Naive B cell (primary cell): ENCODE data around the gene KCNJ3. TPM values are rescaled to one million over a fixed set of nuclear protein-coding genes. Genes with fewer than 3 reads are reported as not detected.

Source experiments
- ATAC-seq, 2 donors: fragments of 150-1000 bp; cut with Tn5 transposase; 2 replicates each; pipeline ENCODE4 v1.10.0; 2021; ENCODE audit warnings: low read depth in 2 of 2, mild to moderate bottlenecking in 2 of 2, moderate library complexity in 2 of 2
- DNase-seq: peaks from one replicate; pipeline ENCODE4 v3.0.0; 2022
- H3K27ac Mint-ChIP-seq, 6 donors: one replicate each; pipeline ENCODE4 v1.8.0; 2020 to 2022; ENCODE audit warnings: mild to moderate bottlenecking in 6 of 6, mixed read lengths in 6 of 6, moderate library complexity in 5 of 6, inconsistent platforms in 2 of 6
- H3K27me3 Mint-ChIP-seq, 3 donors: one replicate each; pipeline ENCODE4 v1.8.0; 2021 to 2022; ENCODE audit warnings: mixed read lengths in 3 of 3, mild to moderate bottlenecking in 1 of 3
- H3K36me3 Mint-ChIP-seq, 2 donors: one replicate each; pipeline ENCODE4 v1.8.0; 2020 to 2022; ENCODE audit warnings: mixed read lengths in 2 of 2, inconsistent platforms in 1 of 2, mild to moderate bottlenecking in 1 of 2
- H3K4me1 Mint-ChIP-seq, 3 donors: one replicate each; pipeline ENCODE4 v1.8.0; 2020 to 2022; ENCODE audit warnings: mixed read lengths in 3 of 3, inconsistent platforms in 1 of 3, mild to moderate bottlenecking in 1 of 3, moderate library complexity in 1 of 3
- H3K4me3 Mint-ChIP-seq, 8 donors: one replicate each; pipeline ENCODE4 v1.8.0; 2020 to 2022; ENCODE audit warnings: mild to moderate bottlenecking in 8 of 8, mixed read lengths in 8 of 8, moderate library complexity in 8 of 8, inconsistent platforms in 2 of 8
- H3K9me3 Mint-ChIP-seq, 7 donors: one replicate each; pipeline ENCODE4 v1.8.0; 2020 to 2022; ENCODE audit warnings: mixed read lengths in 7 of 7, mild to moderate bottlenecking in 5 of 7, inconsistent platforms in 2 of 7, moderate library complexity in 1 of 7
- polyA plus RNA-seq, 6 donors: library from polyadenylated mRNA; unstranded; fragments of 300-500 nt; fragmentation: Illumina TruSeq; gene quantifications; one replicate each; pipeline ENCODE4 v1.2.3, GENCODE V29; 2021; ENCODE audit warnings: low read depth in 6 of 6

KCNJ3 gene
- polyA plus RNA-seq, 6 donors from 2014 or later: not detected

- no peak overlapping the region for H3K27ac Mint-ChIP-seq
- H3K36me3 Mint-ChIP-seq: no peaks in the 10 kb centered on the region
- ATAC-seq: no peak
- DNase-seq: no peak
- no peaks in the 10 kb centered on the region for H3K4me1 Mint-ChIP-seq
- no peak overlapping the region for H3K4me3 Mint-ChIP-seq
- H3K27me3 Mint-ChIP-seq: no peaks in the 10 kb centered on the region
- peaks cover 0 to 10% (median 5%) of the 10 kb centered on the region in 7 donors for H3K9me3 Mint-ChIP-seq
These were observed 202.6 kb downstream of the KCNJ3 start for GRCh38 chr2:154901063-154901462.
